Gastroesophageal sphincter (tissue), 4 donors: Measurements from ENCODE around the gene SEMA3D. TPM values are rescaled to one million over a fixed set of nuclear protein-coding genes. Genes with fewer than 3 reads are reported as not detected.

ENCODE experiments used
- ATAC-seq: fragments of 150-250 bp; one replicate; pipeline ENCODE4 v1.9.1; 2016; ENCODE audit warnings: mild to moderate bottlenecking, moderate library complexity
- H3K27ac ChIP-seq, 4 donors: fragments of 200-600 bp; sonication (generic) in 3 of 4; 1 replicate in 3 of 4; 2 replicates in 1 of 4; pipeline ENCODE4 v1.5.1; 2016 to 2019
- H3K27me3 ChIP-seq: fragments of 200-600 bp; sonication (generic); one replicate; pipeline ENCODE4 v1.5.1; 2019
- H3K36me3 ChIP-seq, 2 donors: fragments of 200-600 bp; sonication (generic); one replicate each; pipeline ENCODE4 v1.5.1; 2019; ENCODE audit warnings: control low read depth in 1 of 2
- H3K4me1 ChIP-seq, 3 donors: fragments of 200-600 bp; sonication (generic); 1 replicate in 2 of 3; 2 replicates in 1 of 3; pipeline ENCODE4 v1.5.1; 2016 to 2019; ENCODE audit warnings: control low read depth in 2 of 3
- H3K4me3 ChIP-seq, 2 donors: fragments of 200-600 bp; sonication (generic); one replicate each; pipeline ENCODE4 v1.5.1; 2019; ENCODE audit warnings: mild to moderate bottlenecking in 1 of 2, moderate library complexity in 1 of 2
- H3K9me3 ChIP-seq, 3 donors: fragments of 200-600 bp; sonication (generic); one replicate each; pipeline ENCODE4 v1.5.1; 2017 to 2019; ENCODE audit warnings: control low read depth in 2 of 3
- CTCF ChIP-seq, 4 experiments: fragments of 200-600 bp in 2 of 4; fragments of 450-650 bp in 2 of 4; sonication (generic) in 1 of 4; IDR thresholded peaks; one replicate each; pipeline ENCODE4 v1.5.1; 2017 to 2019; ENCODE audit warnings: antibody characterized with exemption in 4 of 4, mild to moderate bottlenecking in 2 of 4, moderate library complexity in 2 of 4
- EP300 ChIP-seq: sonication (generic); formaldehyde crosslinking; IDR thresholded peaks from one replicate; pipeline ENCODE4 v1.6.1; 2017; ENCODE audit warnings: antibody characterized with exemption, mild to moderate bottlenecking
- POLR2A ChIP-seq, 2 donors: fragments of 450-650 bp; IDR thresholded peaks; one replicate each; pipeline ENCODE4 v1.6.1; 2017; ENCODE audit warnings: antibody characterized with exemption in 2 of 2, mild to moderate bottlenecking in 2 of 2, moderate library complexity in 1 of 2
- POLR2AphosphoS5 ChIP-seq: sonication (generic); formaldehyde crosslinking; IDR thresholded peaks from one replicate; pipeline ENCODE4 v1.6.1; 2017; ENCODE audit warnings: antibody characterized with exemption
- WGBS, 2 donors: methylation state at CpG; one replicate each; pipeline ENCODE4 v1.1.5; 2018; ENCODE audit warnings: low coverage in 1 of 2; 5-methylcytosine and 5-hydroxymethylcytosine counted together
- total RNA-seq, 4 donors: library from RNA; depleted of rRNA; stranded (reverse); fragments of >200 nt; gene quantifications; one replicate each; pipeline ENCODE4 v1.1.0, GENCODE V29; 2016

The SEMA3D gene
- total RNA-seq, 4 donors from 2014 or later = 0.27 to 24.6 (median 6.5) TPM

GRCh38 chr7:85103962-85104361 is 82.9 kb downstream of the SEMA3D start:
- TF ChIP-seq CTCF (IDR thresholded peaks at IDR 0.05) (no peak), POLR2AphosphoS5 (no peak), EP300 (no peak), POLR2A (IDR thresholded peaks at IDR 0.05) (no peak)
- no peaks in the 10 kb centered on the region for H3K27me3 ChIP-seq
- no peaks in the 10 kb centered on the region for H3K9me3 ChIP-seq
- no peak overlapping the region for H3K27ac ChIP-seq
- no peaks in the 10 kb centered on the region for H3K4me1 ChIP-seq
- H3K36me3 ChIP-seq = no peaks in the 10 kb centered on the region
- H3K4me3 ChIP-seq = no peak overlapping the region
- no peak for ATAC-seq

GRCh38 chr7:85103357-85103756 is 83.5 kb downstream of the SEMA3D start:
- ATAC-seq = peak; percentile 65
- Histone ChIP-seq H3K27ac (no peak overlapping the region), H3K36me3 (no peaks in the 10 kb centered on the region), H3K4me1 (no peaks in the 10 kb centered on the region), H3K9me3 (no peaks in the 10 kb centered on the region), H3K4me3 (no peak overlapping the region), H3K27me3 (no peaks in the 10 kb centered on the region)
- 16 to 83% methylated on average over 1 to 3 of the region's 3 CpGs for WGBS, 2 donors
- TF ChIP-seq POLR2AphosphoS5 (no peak), CTCF (IDR thresholded peaks at IDR 0.05) (no peak), POLR2A (IDR thresholded peaks at IDR 0.05) (no peak), EP300 (no peak)

- H3K9me3 ChIP-seq = no peaks in the 10 kb centered on the region
- peak; percentile 46 for ATAC-seq
- H3K27ac ChIP-seq = no peak overlapping the region
- H3K4me3 ChIP-seq = no peak overlapping the region
- no peaks in the 10 kb centered on the region for H3K36me3 ChIP-seq
- TF ChIP-seq POLR2A (IDR thresholded peaks at IDR 0.05) = no peak
- no peak for TF ChIP-seq POLR2AphosphoS5
- no peak for TF ChIP-seq CTCF (IDR thresholded peaks at IDR 0.05)
- no peak for TF ChIP-seq EP300
- no peaks in the 10 kb centered on the region for H3K4me1 ChIP-seq
- H3K27me3 ChIP-seq = no peaks in the 10 kb centered on the region
- 9 to 59% methylated on average over 2 of the region's 2 CpGs for WGBS, 2 donors
Observed at GRCh38 chr7:85102813-85103350, 84.0 kb downstream of the SEMA3D start.

- TF ChIP-seq EP300 (no peak), POLR2AphosphoS5 (no peak), CTCF (IDR thresholded peaks at IDR 0.05) (no peak), POLR2A (IDR thresholded peaks at IDR 0.05) (no peak)
- Histone ChIP-seq H3K4me1 (no peaks in the 10 kb centered on the region), H3K27ac (no peak overlapping the region), H3K36me3 (no peaks in the 10 kb centered on the region), H3K4me3 (no peak overlapping the region), H3K9me3 (no peaks in the 10 kb centered on the region), H3K27me3 (no peaks in the 10 kb centered on the region)
- ATAC-seq = no peak
- 84 to 100% methylated on average over 2 of the region's 2 CpGs for WGBS, 2 donors
Observed at GRCh38 chr7:85101347-85101746, 85.5 kb downstream of the SEMA3D start.

GRCh38 chr7:85097844-85098243 is 89.0 kb downstream of the SEMA3D start:
- WGBS, 2 donors = 24 to 77% methylated on average over 1 of the region's 1 CpG
- Histone ChIP-seq H3K36me3 (no peaks in the 10 kb centered on the region), H3K9me3 (no peaks in the 10 kb centered on the region), H3K4me1 (no peaks in the 10 kb centered on the region), H3K27me3 (no peaks in the 10 kb centered on the region), H3K4me3 (no peak overlapping the region), H3K27ac (no peak overlapping the region)
- TF ChIP-seq POLR2AphosphoS5 = no peak
- no peak for TF ChIP-seq EP300
- no peak for TF ChIP-seq CTCF (IDR thresholded peaks at IDR 0.05)
- TF ChIP-seq POLR2A (IDR thresholded peaks at IDR 0.05) = no peak
- ATAC-seq = no peak
